H9 (cell line): ENCODE data around the gene MROH2A. TPM values are rescaled to one million over a fixed set of nuclear protein-coding genes. Genes with fewer than 3 reads are reported as not detected.

Source experiments
- DNase-seq: peaks from one replicate; pipeline ENCODE4 v3.0.0-alpha.2; 2017
- H2AFZ ChIP-seq: one replicate; pipeline ENCODE4 v1.6.1; 2013; ENCODE audit warnings: mild to moderate bottlenecking, low read length, control low read depth, moderate library complexity
- H2AK5ac ChIP-seq: 2 replicates; pipeline ENCODE4 v1.6.1; 2013; ENCODE audit warnings: low read length, control low read depth, mixed read lengths; ENCODE audit not compliant: insufficient read length
- H2BK120ac ChIP-seq: one replicate; pipeline ENCODE4 v1.6.1; 2013; ENCODE audit warnings: low read depth, mild to moderate bottlenecking, low read length, control low read depth, inconsistent platforms; ENCODE audit not compliant: poor library complexity, severe bottlenecking
- H2BK12ac ChIP-seq: 2 replicates; pipeline ENCODE4 v1.6.1; 2013; ENCODE audit warnings: low read length, control low read depth, mixed read lengths, low read depth; ENCODE audit not compliant: insufficient read length
- H2BK15ac ChIP-seq: 2 replicates; pipeline ENCODE4 v1.6.1; 2013; ENCODE audit warnings: low read depth, low read length, control low read depth
- H2BK20ac ChIP-seq: one replicate; pipeline ENCODE4 v1.6.1; 2013; ENCODE audit warnings: low read depth, mild to moderate bottlenecking, low read length, control low read depth, inconsistent platforms; ENCODE audit not compliant: poor library complexity, severe bottlenecking
- H2BK5ac ChIP-seq: 2 replicates; pipeline ENCODE4 v1.6.1; 2013; ENCODE audit warnings: low read length, control low read depth, mixed read lengths; ENCODE audit not compliant: insufficient read length
- H3K14ac ChIP-seq: 2 replicates; pipeline ENCODE4 v1.6.1; 2013; ENCODE audit warnings: low read length, control low read depth; ENCODE audit not compliant: insufficient read depth
- H3K18ac ChIP-seq: 2 replicates; pipeline ENCODE4 v1.6.1; 2013; ENCODE audit warnings: low read depth, mild to moderate bottlenecking, mixed read lengths, low read length, control low read depth; ENCODE audit not compliant: insufficient read length
- H3K23ac ChIP-seq: 2 replicates; pipeline ENCODE4 v1.6.1; 2013; ENCODE audit warnings: low read length, control low read depth, mixed read lengths, low read depth; ENCODE audit not compliant: insufficient read length
- H3K23me2 ChIP-seq: 2 replicates; pipeline ENCODE4 v1.6.1; 2013; ENCODE audit warnings: low read depth, mild to moderate bottlenecking, mixed read lengths, low read length, control low read depth; ENCODE audit not compliant: insufficient read length, poor library complexity, severe bottlenecking
- H3K27ac ChIP-seq: 2 replicates; pipeline ENCODE4 v1.5.1; 2013; ENCODE audit warnings: low read length, control low read depth, mixed read lengths, low read depth; ENCODE audit not compliant: insufficient read length
- H3K27me3 ChIP-seq: 2 replicates; pipeline ENCODE4 v1.6.1; 2013; ENCODE audit warnings: low read length, control low read depth, inconsistent platforms; ENCODE audit not compliant: insufficient read depth
- H3K4ac ChIP-seq: 2 replicates; pipeline ENCODE4 v1.6.1; 2013; ENCODE audit warnings: low read depth, mild to moderate bottlenecking, control low read depth, inconsistent platforms, low read length, moderate library complexity
- H3K4me1 ChIP-seq: 2 replicates; pipeline ENCODE4 v1.6.1; 2013; ENCODE audit warnings: low read length, control low read depth, inconsistent platforms; ENCODE audit not compliant: insufficient read depth
- H3K4me2 ChIP-seq: 2 replicates; pipeline ENCODE4 v1.6.1; 2013; ENCODE audit warnings: low read length, control low read depth, mixed read lengths; ENCODE audit not compliant: insufficient read length, insufficient read depth
- H3K56ac ChIP-seq: 2 replicates; pipeline ENCODE4 v1.6.1; 2013; ENCODE audit warnings: low read depth, mild to moderate bottlenecking, mixed read lengths, low read length, control low read depth; ENCODE audit not compliant: insufficient read length
- H3K79me1 ChIP-seq: 2 replicates; pipeline ENCODE4 v1.6.1; 2013; ENCODE audit warnings: low read depth, mild to moderate bottlenecking, moderate library complexity, low read length, control low read depth, inconsistent platforms; ENCODE audit not compliant: insufficient read depth, poor library complexity, severe bottlenecking
- H3K79me2 ChIP-seq: 2 replicates; pipeline ENCODE4 v1.6.1; 2013; ENCODE audit warnings: low read length, control low read depth, inconsistent platforms; ENCODE audit not compliant: insufficient read depth
- H3K9ac ChIP-seq: 2 replicates; pipeline ENCODE4 v1.6.1; 2013; ENCODE audit warnings: low read length, control low read depth, mixed read lengths; ENCODE audit not compliant: insufficient read length; ENCODE audit errors: extremely low read depth
- H3K9me3 ChIP-seq: one replicate; pipeline ENCODE4 v1.6.1; 2013; ENCODE audit warnings: low read depth, low read length, inconsistent platforms; ENCODE audit not compliant: control insufficient read depth
- H3T11ph ChIP-seq: one replicate; pipeline ENCODE4 v1.6.1; 2013; ENCODE audit warnings: mild to moderate bottlenecking, low read length, control low read depth, inconsistent platforms
- H4K20me1 ChIP-seq: one replicate; pipeline ENCODE4 v1.6.1; 2013; ENCODE audit not compliant: control insufficient read depth, insufficient read length, insufficient read depth
- H4K5ac ChIP-seq: 2 replicates; pipeline ENCODE4 v1.6.1; 2013; ENCODE audit warnings: low read depth, mild to moderate bottlenecking, mixed read lengths, low read length, control low read depth; ENCODE audit not compliant: insufficient read length
- H4K8ac ChIP-seq: replicated peaks from 2 replicates; pipeline ENCODE4 v1.6.1; 2013; ENCODE audit warnings: low read length, control low read depth, mixed read lengths, low read depth; ENCODE audit not compliant: insufficient read length
- H4K91ac ChIP-seq: 2 replicates; pipeline ENCODE4 v1.6.1; 2013; ENCODE audit warnings: low read depth, mild to moderate bottlenecking, moderate library complexity, mixed read lengths, low read length, control low read depth; ENCODE audit not compliant: insufficient read length
- H3K27ac Mint-ChIP-seq, 3 experiments: 2 replicates in 2 of 3; 3 replicates in 1 of 3; pipeline ENCODE4 v1.8.0; 2020 to 2021; ENCODE audit warnings: mixed read lengths in 3 of 3, mild to moderate bottlenecking in 1 of 3, moderate library complexity in 1 of 3
- H3K27me3 Mint-ChIP-seq: 2 replicates; pipeline ENCODE4 v1.8.0; 2021; ENCODE audit warnings: low read depth, mild to moderate bottlenecking, moderate library complexity, mixed read lengths
- H3K36me3 Mint-ChIP-seq, 3 experiments: 2 replicates in 2 of 3; 3 replicates in 1 of 3; pipeline ENCODE4 v1.8.0; 2020 to 2021; ENCODE audit warnings: low read depth in 3 of 3, mixed read lengths in 3 of 3; ENCODE audit not compliant: insufficient read depth in 1 of 3
- H3K4me1 Mint-ChIP-seq, 2 experiments: 2 replicates each; pipeline ENCODE4 v1.8.0; 2020; ENCODE audit warnings: mixed read lengths in 2 of 2
- H3K4me3 Mint-ChIP-seq, 2 experiments: 2 replicates in 1 of 2; 3 replicates in 1 of 2; pipeline ENCODE4 v1.8.0; 2020 to 2021; ENCODE audit warnings: mild to moderate bottlenecking in 2 of 2, mixed read lengths in 2 of 2, moderate library complexity in 1 of 2
- H3K9me3 Mint-ChIP-seq, 2 experiments: 2 replicates in 1 of 2; 3 replicates in 1 of 2; pipeline ENCODE4 v1.8.0; 2020; ENCODE audit warnings: mild to moderate bottlenecking in 2 of 2, mixed read lengths in 2 of 2, moderate library complexity in 1 of 2
- WGBS: extraction: QIAGEN DNeasy Blood & Tissue Kit; methylation state at CpG from one replicate; pipeline ENCODE4 v1.1.7; 2013; ENCODE audit warnings: missing lambda C conversion rate, low lambda C conversion rate, mixed read lengths; ENCODE audit not compliant: insufficient read length; ENCODE audit errors: extremely low coverage; 5-methylcytosine and 5-hydroxymethylcytosine counted together
- total RNA-seq: library from RNA; stranded (reverse); gene quantifications from 2 replicates; pipeline ENCODE4 v1.2.1, GENCODE V29; 2021
- TF ChIP-seq, protein P1 (sequence below): fragments of 200-600 bp; sonication (generic); conservative IDR thresholded peaks from 3 replicates; pipeline ENCODE4 v1.8.0; 2021; ENCODE audit warnings: antibody characterized with exemption, mild to moderate bottlenecking

MROH2A gene
- total RNA-seq, 1 experiment from 2014 or later: not detected

DNA sequence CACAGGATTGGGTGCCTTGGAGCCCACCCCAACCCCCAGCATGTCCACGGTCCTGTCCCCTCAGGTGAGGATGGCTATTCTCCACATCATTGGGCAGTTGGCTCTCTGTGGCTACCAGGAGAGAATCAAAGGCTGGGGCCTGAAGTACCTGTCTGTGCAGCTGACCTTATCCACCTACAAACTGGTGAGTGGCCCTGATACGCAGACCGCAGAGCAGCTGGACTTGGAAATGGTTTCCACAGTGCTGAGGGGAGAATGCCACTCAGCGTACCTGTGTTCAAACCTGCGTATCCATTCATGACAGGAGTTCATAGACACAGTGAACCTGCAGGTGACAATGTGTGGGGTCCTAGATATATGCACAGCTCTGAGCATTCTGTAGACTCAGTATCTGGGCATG lies 21.6 kb downstream of the MROH2A start:
- H2AFZ ChIP-seq: no peak overlapping the region
- no peak overlapping the region for H3K14ac ChIP-seq
- no peak overlapping the region for H2AK5ac ChIP-seq
- no peak overlapping the region for H3K23ac ChIP-seq
- no peak overlapping the region for H2BK20ac ChIP-seq
- H3K23me2 ChIP-seq: no peaks in the 10 kb centered on the region
- no peak overlapping the region for H3K4ac ChIP-seq
- H4K91ac ChIP-seq: no peak overlapping the region
- H3K18ac ChIP-seq: no peak overlapping the region
- Mint-ChIP-seq H3K4me1 (peaks cover 2 to 4% of the 10 kb centered on the region in 2 experiments; a peak in 3 of 4 replicates), H3K9me3 (peaks cover 14 to 18% of the 10 kb centered on the region in 2 experiments), H3K4me3 (no peak overlapping the region), H3K27ac (no peak overlapping the region), H3K27me3 (peaks cover 12% of the 10 kb centered on the region), H3K36me3 (peaks cover 0 to 5% (median 4%) of the 10 kb centered on the region in 3 experiments; a peak in 2 of 7 replicates)
- no peak overlapping the region for H3T11ph ChIP-seq
- no peak overlapping the region for H2BK120ac ChIP-seq
- H4K20me1 ChIP-seq: no peaks in the 10 kb centered on the region
- H3K79me2 ChIP-seq: no peaks in the 10 kb centered on the region
- no peak overlapping the region for H3K4me2 ChIP-seq
- no peaks in the 10 kb centered on the region for H3K27me3 ChIP-seq
- H4K5ac ChIP-seq: no peak overlapping the region
- no peak overlapping the region for H2BK5ac ChIP-seq
- H3K9ac ChIP-seq: no peak overlapping the region
- no peak overlapping the region for H3K27ac ChIP-seq
- H3K4me1 ChIP-seq: no peaks in the 10 kb centered on the region
- no peak for DNase-seq
- no peak overlapping the region for H2BK12ac ChIP-seq
- H4K8ac ChIP-seq: no peak overlapping the region
- no peak overlapping the region for H3K56ac ChIP-seq
- TF ChIP-seq, protein P1, sequence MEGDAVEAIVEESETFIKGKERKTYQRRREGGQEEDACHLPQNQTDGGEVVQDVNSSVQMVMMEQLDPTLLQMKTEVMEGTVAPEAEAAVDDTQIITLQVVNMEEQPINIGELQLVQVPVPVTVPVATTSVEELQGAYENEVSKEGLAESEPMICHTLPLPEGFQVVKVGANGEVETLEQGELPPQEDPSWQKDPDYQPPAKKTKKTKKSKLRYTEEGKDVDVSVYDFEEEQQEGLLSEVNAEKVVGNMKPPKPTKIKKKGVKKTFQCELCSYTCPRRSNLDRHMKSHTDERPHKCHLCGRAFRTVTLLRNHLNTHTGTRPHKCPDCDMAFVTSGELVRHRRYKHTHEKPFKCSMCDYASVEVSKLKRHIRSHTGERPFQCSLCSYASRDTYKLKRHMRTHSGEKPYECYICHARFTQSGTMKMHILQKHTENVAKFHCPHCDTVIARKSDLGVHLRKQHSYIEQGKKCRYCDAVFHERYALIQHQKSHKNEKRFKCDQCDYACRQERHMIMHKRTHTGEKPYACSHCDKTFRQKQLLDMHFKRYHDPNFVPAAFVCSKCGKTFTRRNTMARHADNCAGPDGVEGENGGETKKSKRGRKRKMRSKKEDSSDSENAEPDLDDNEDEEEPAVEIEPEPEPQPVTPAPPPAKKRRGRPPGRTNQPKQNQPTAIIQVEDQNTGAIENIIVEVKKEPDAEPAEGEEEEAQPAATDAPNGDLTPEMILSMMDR: no peak
- WGBS: no CpG with 5 or more reads among the region's 5 CpGs
- no peaks in the 10 kb centered on the region for H3K9me3 ChIP-seq
- no peak overlapping the region for H2BK15ac ChIP-seq
- no peaks in the 10 kb centered on the region for H3K79me1 ChIP-seq
